ENCODE measurements around the gene CFAP74.

GRCh38 chr1:2003541-2004131 lies at the start of gene CFAP74:
- TF ChIP-seq CTCF (IDR thresholded peaks at IDR 0.05), result no peak
- TF ChIP-seq POLR2A (IDR thresholded peaks at IDR 0.05), result no peak
- no peak for TF ChIP-seq POLR2AphosphoS5 (IDR thresholded peaks at IDR 0.05)

All from transverse colon (tissue), 4 donors.